Measurements from ENCODE around the gene SORT1. TPM values are rescaled to one million over a fixed set of nuclear protein-coding genes. Genes with fewer than 3 reads are reported as not detected.

SORT1 gene
- total RNA-seq, 2 donors from 2014 or later, result 114 to 120 TPM

GRCh38 chr1:109388208-109388711 is 9.5 kb downstream of the SORT1 start:
- DNase-seq (ENCODE audit: low spot score), result no peak
- Histone ChIP-seq H3K4me1 (peaks cover 0 to 86% of the 10 kb centered on the region in 2 donors), H3K36me3 (no peaks in the 10 kb centered on the region), H3K27ac (peak overlapping the region; percentile 87 to 93), H3K27me3 (no peaks in the 10 kb centered on the region), H3K9me3 (no peaks in the 10 kb centered on the region), H3K4me3 (no peak overlapping the region)
- no peak for TF ChIP-seq CTCF (IDR thresholded peaks at IDR 0.05)

GRCh38 chr1:109386054-109386717 is 11.5 kb downstream of the SORT1 start:
- no peak for TF ChIP-seq CTCF (IDR thresholded peaks at IDR 0.05)
- no peaks in the 10 kb centered on the region for H3K9me3 ChIP-seq
- peak overlapping the region; percentile 67 to 93 for H3K27ac ChIP-seq
- no peaks in the 10 kb centered on the region for H3K36me3 ChIP-seq
- no peak for DNase-seq (ENCODE audit: low spot score)
- H3K27me3 ChIP-seq, result no peaks in the 10 kb centered on the region
- no peak overlapping the region for H3K4me3 ChIP-seq
- H3K4me1 ChIP-seq, result peaks cover 0 to 88% of the 10 kb centered on the region in 2 donors

GRCh38 chr1:109385417-109385816 is 12.3 kb downstream of the SORT1 start:
- H3K27ac ChIP-seq, result peak overlapping the region; percentile 67 to 93
- no peaks in the 10 kb centered on the region for H3K9me3 ChIP-seq
- H3K36me3 ChIP-seq, result no peaks in the 10 kb centered on the region
- no peak overlapping the region for H3K4me3 ChIP-seq
- DNase-seq (ENCODE audit: low spot score), result no peak
- H3K4me1 ChIP-seq, result peaks cover 0 to 83% of the 10 kb centered on the region in 2 donors
- no peaks in the 10 kb centered on the region for H3K27me3 ChIP-seq
- TF ChIP-seq CTCF (IDR thresholded peaks at IDR 0.05), result no peak

GRCh38 chr1:109383854-109384253 is 13.9 kb downstream of the SORT1 start:
- peaks cover 0 to 80% of the 10 kb centered on the region in 2 donors for H3K4me1 ChIP-seq
- H3K27me3 ChIP-seq, result no peaks in the 10 kb centered on the region

GRCh38 chr1:109383087-109383779 is 14.5 kb downstream of the SORT1 start:
- TF ChIP-seq CTCF (IDR thresholded peaks at IDR 0.05), result no peak
- Histone ChIP-seq H3K36me3 (no peaks in the 10 kb centered on the region), H3K4me3 (no peak overlapping the region), H3K9me3 (no peaks in the 10 kb centered on the region), H3K27ac (peak overlapping the region; percentile 67 to 93), H3K4me1 (peaks cover 0 to 75% of the 10 kb centered on the region in 2 donors), H3K27me3 (no peaks in the 10 kb centered on the region)
- DNase-seq (ENCODE audit: low spot score), result no peak

More at GRCh38 chr1:109383854-109384253, 13.9 kb downstream of the SORT1 start:
- Histone ChIP-seq H3K4me3 (no peak overlapping the region), H3K36me3 (no peaks in the 10 kb centered on the region), H3K9me3 (no peaks in the 10 kb centered on the region), H3K27ac (peak overlapping the region; percentile 67 to 93)
- no peak for DNase-seq (ENCODE audit: low spot score)
- TF ChIP-seq CTCF (IDR thresholded peaks at IDR 0.05), result no peak

Data from right atrium auricular region (tissue), 2 donors.